Keratinocyte (primary cell): ENCODE data around the gene ZNF195.

ENCODE experiments used
- EZH2 ChIP-seq: IDR thresholded peaks from one replicate; pipeline ENCODE4 v1.6.1; 2012; ENCODE audit warnings: inconsistent platforms, mild to moderate bottlenecking, low read length, moderate library complexity
- TF ChIP-seq, protein P1 (sequence below), 3 experiments: IDR thresholded peaks in 1 of 3; conservative IDR thresholded peaks in 1 of 3; optimal IDR thresholded peaks in 1 of 3; 2 replicates in 2 of 3; 3 replicates in 1 of 3; pipeline versions ENCODE3 to v1.5.1; 2011; ENCODE audit warnings: low read length in 3 of 3, mild to moderate bottlenecking in 3 of 3, moderate library complexity in 2 of 3, control low read depth in 1 of 3, inconsistent platforms in 1 of 3; ENCODE audit not compliant: insufficient read depth in 2 of 3; ENCODE audit errors: extremely low read depth in 1 of 3

GRCh38 chr11:3367221-3367620, 11.7 kb downstream of the ZNF195 start:
- TF ChIP-seq, protein P1, sequence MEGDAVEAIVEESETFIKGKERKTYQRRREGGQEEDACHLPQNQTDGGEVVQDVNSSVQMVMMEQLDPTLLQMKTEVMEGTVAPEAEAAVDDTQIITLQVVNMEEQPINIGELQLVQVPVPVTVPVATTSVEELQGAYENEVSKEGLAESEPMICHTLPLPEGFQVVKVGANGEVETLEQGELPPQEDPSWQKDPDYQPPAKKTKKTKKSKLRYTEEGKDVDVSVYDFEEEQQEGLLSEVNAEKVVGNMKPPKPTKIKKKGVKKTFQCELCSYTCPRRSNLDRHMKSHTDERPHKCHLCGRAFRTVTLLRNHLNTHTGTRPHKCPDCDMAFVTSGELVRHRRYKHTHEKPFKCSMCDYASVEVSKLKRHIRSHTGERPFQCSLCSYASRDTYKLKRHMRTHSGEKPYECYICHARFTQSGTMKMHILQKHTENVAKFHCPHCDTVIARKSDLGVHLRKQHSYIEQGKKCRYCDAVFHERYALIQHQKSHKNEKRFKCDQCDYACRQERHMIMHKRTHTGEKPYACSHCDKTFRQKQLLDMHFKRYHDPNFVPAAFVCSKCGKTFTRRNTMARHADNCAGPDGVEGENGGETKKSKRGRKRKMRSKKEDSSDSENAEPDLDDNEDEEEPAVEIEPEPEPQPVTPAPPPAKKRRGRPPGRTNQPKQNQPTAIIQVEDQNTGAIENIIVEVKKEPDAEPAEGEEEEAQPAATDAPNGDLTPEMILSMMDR (optimal IDR thresholded peaks at IDR 0.05 in 1 of 3, IDR thresholded peaks at IDR 0.05 in 1 of 3, conservative IDR thresholded peaks at IDR 0.05 in 1 of 3; ENCODE audit: extremely low read depth in 1 of 3, insufficient read depth in 2 of 3, low read length in 3 of 3), result no peak
- TF ChIP-seq EZH2, result no peak
